ENCODE results near the gene OCIAD1.

Gene OCIAD1, protein sequence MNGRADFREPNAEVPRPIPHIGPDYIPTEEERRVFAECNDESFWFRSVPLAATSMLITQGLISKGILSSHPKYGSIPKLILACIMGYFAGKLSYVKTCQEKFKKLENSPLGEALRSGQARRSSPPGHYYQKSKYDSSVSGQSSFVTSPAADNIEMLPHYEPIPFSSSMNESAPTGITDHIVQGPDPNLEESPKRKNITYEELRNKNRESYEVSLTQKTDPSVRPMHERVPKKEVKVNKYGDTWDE

GRCh38 chr4:48830706-48831531 lies at the start of gene OCIAD1:
TSS of gene OCIAD1 (plus strand) at chr4:48831088. CDS start at chr4:48832625, 1,537 bp downstream.
- DNase-seq (ENCODE audit: low spot score): peak; percentile 97
- Mint-ChIP-seq H3K27ac (peak within 1 kb of the TSS; percentile 100), H3K4me1 (ENCODE audit: low read depth) (peaks cover 13% of the 10 kb centered on the region), H3K36me3 (ENCODE audit: low read depth) (peaks cover 26% of the 10 kb centered on the region), H3K9me3 (no peaks in the 10 kb centered on the region), H3K4me3 (peak within 1 kb of the TSS; percentile 100), H3K27me3 (ENCODE audit: low read depth) (peaks cover 3% of the 10 kb centered on the region)

DNA sequence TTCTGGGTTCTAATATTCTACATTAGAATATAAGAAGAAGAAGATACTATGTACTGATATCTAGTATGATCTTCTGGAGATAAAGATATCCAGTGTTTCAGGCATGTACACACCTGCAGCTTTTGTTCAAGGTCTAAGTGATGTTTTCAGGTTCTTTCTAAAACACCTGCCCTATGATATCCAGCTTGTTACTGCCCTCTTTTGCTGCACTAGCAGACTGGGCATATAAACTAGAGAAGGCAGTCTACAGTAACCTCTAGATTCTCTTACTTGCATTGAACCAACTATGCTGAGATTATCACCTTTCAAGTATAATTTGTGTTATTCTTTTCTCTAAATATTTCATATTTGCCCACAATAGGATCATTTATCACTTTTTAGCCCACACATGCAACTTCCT lies 48.9 kb upstream of the OCIAD1 start:
- H3K27ac Mint-ChIP-seq: no peak overlapping the region
- peaks cover 2% of the 10 kb centered on the region for H3K36me3 Mint-ChIP-seq (ENCODE audit: low read depth)
- no peak for DNase-seq (ENCODE audit: low spot score)
- H3K27me3 Mint-ChIP-seq (ENCODE audit: low read depth): peaks cover 5% of the 10 kb centered on the region
- H3K4me3 Mint-ChIP-seq: no peak overlapping the region
- H3K9me3 Mint-ChIP-seq: no peaks in the 10 kb centered on the region
- peaks cover 27% of the 10 kb centered on the region for H3K4me1 Mint-ChIP-seq (ENCODE audit: low read depth)

GRCh38 chr4:48785302-48785701 lies 45.6 kb upstream of the OCIAD1 start:
- Mint-ChIP-seq H3K27me3 (ENCODE audit: low read depth) (peaks cover 5% of the 10 kb centered on the region), H3K9me3 (no peaks in the 10 kb centered on the region), H3K36me3 (ENCODE audit: low read depth) (no peaks in the 10 kb centered on the region), H3K4me3 (no peak overlapping the region), H3K27ac (no peak overlapping the region), H3K4me1 (ENCODE audit: low read depth) (peaks cover 11% of the 10 kb centered on the region)
- DNase-seq (ENCODE audit: low spot score): no peak

DNA sequence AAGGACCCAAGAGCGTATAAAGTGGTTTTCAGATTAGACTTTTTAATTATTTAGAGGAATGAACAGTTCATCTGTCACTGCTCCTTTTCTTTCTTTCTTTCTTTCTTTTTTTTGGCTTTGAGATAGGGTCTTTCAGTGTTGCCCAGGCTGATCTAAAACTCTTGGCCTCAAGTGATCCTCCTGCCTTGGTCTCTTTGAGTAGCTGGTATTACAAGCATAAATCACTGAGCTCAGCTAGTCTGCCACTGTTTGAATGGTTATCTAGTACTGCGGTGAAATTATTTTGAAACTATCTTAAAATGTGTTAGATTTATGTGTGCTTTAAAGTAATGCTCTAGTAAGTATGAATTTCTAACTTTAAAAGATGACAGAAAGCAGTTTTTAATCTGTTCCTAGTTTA lies 44.3 kb upstream of the OCIAD1 start:
- H3K9me3 Mint-ChIP-seq: no peaks in the 10 kb centered on the region
- peaks cover 5% of the 10 kb centered on the region for H3K27me3 Mint-ChIP-seq (ENCODE audit: low read depth)
- no peaks in the 10 kb centered on the region for H3K36me3 Mint-ChIP-seq (ENCODE audit: low read depth)
- H3K27ac Mint-ChIP-seq: no peak overlapping the region
- DNase-seq (ENCODE audit: low spot score): no peak
- no peak overlapping the region for H3K4me3 Mint-ChIP-seq
- H3K4me1 Mint-ChIP-seq (ENCODE audit: low read depth): peaks cover 2% of the 10 kb centered on the region

DNA sequence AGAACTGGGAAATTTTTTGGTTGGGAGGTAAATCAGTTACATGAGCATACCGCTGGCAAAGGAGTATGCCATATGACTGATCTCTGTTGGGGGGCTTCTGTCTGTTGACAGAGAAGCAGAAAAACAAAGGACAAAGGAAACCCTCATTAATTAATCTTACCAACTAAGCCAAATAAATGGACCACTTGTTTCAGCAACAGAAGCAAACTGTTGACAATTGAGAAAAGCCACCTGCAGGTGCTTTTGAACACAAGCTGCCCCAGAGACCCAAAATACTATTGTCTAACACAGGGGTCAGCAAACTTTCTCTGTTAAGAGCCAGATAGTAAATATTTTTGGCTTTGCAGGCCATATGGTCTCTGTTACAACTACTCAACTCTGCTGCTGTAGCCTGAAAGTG lies 43.8 kb upstream of the OCIAD1 start:
- H3K27ac Mint-ChIP-seq: no peak overlapping the region
- H3K4me3 Mint-ChIP-seq: no peak overlapping the region
- H3K4me1 Mint-ChIP-seq (ENCODE audit: low read depth): peaks cover 2% of the 10 kb centered on the region
- no peaks in the 10 kb centered on the region for H3K36me3 Mint-ChIP-seq (ENCODE audit: low read depth)
- no peaks in the 10 kb centered on the region for H3K9me3 Mint-ChIP-seq
- DNase-seq (ENCODE audit: low spot score): no peak
- peaks cover 5% of the 10 kb centered on the region for H3K27me3 Mint-ChIP-seq (ENCODE audit: low read depth)

DNA sequence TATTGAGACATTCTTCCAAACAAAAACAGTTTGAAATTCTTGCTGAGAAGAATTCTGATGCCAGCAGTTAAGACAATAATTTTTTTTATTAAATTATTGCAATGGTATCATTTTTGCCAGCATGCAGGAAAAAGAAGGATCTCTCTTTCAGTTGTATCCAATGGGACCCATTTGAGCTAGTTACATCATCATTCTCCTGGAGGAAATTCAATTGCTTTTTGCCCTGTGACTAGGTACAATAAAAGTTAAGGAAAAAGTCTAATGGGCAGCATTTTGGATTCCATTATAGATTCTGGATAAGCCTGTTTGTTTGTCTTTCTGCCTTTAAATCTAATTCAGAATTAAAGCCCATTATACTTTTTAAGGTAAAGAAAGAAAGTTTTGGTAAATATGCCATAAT lies 40.3 kb upstream of the OCIAD1 start:
- no peak for DNase-seq (ENCODE audit: low spot score)
- Mint-ChIP-seq H3K9me3 (no peaks in the 10 kb centered on the region), H3K4me1 (ENCODE audit: low read depth) (no peaks in the 10 kb centered on the region), H3K36me3 (ENCODE audit: low read depth) (no peaks in the 10 kb centered on the region), H3K27me3 (ENCODE audit: low read depth) (no peaks in the 10 kb centered on the region), H3K4me3 (no peak overlapping the region), H3K27ac (no peak overlapping the region)

- Mint-ChIP-seq H3K27me3 (ENCODE audit: low read depth) (no peaks in the 10 kb centered on the region), H3K27ac (no peak overlapping the region), H3K4me1 (ENCODE audit: low read depth) (no peaks in the 10 kb centered on the region), H3K36me3 (ENCODE audit: low read depth) (no peaks in the 10 kb centered on the region), H3K9me3 (no peaks in the 10 kb centered on the region), H3K4me3 (no peak overlapping the region)
- DNase-seq (ENCODE audit: low spot score): no peak
Observed at GRCh38 chr4:48791313-48791712, 39.6 kb upstream of the OCIAD1 start.

DNA sequence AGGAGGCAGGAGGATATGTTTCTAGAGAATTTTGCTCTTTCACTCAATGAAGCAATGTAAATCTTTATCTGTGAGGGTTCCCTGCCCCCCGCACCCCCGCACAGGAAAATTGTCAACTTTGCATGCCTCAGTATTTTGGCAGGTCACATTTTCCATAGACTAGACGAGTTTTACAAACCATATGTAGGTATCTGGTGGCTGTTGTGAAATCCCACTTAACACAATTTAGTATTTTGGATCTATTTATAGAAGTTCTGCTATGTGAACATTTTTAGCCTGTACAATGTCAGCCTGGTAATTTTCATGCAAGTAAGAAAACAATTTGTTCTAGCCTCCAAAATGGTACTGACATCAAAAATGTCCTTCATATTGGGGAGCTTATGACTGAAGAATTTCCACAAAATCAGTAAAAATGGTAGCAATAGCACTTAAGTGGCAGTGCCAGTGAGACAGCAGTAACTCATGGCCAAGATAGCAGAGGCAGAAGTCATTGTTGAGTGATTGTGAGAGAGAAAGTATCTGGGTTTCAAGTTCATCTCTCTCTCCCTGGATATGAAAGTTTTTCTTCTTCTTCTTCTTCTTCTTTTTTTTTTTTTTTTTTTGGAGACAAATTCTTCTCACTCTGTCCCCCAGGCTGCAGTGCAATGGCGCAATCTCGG lies 38.4 kb upstream of the OCIAD1 start:
- Mint-ChIP-seq H3K9me3 (no peaks in the 10 kb centered on the region), H3K4me1 (ENCODE audit: low read depth) (no peaks in the 10 kb centered on the region), H3K36me3 (ENCODE audit: low read depth) (no peaks in the 10 kb centered on the region), H3K4me3 (no peak overlapping the region), H3K27me3 (ENCODE audit: low read depth) (no peaks in the 10 kb centered on the region), H3K27ac (no peak overlapping the region)
- DNase-seq (ENCODE audit: low spot score): no peak

- Mint-ChIP-seq H3K36me3 (ENCODE audit: low read depth) (no peaks in the 10 kb centered on the region), H3K9me3 (no peaks in the 10 kb centered on the region), H3K27ac (no peak overlapping the region), H3K4me1 (ENCODE audit: low read depth) (no peaks in the 10 kb centered on the region), H3K27me3 (ENCODE audit: low read depth) (no peaks in the 10 kb centered on the region), H3K4me3 (no peak overlapping the region)
- DNase-seq (ENCODE audit: low spot score): no peak
Observed at GRCh38 chr4:48795108-48795507, 35.8 kb upstream of the OCIAD1 start.

DNA sequence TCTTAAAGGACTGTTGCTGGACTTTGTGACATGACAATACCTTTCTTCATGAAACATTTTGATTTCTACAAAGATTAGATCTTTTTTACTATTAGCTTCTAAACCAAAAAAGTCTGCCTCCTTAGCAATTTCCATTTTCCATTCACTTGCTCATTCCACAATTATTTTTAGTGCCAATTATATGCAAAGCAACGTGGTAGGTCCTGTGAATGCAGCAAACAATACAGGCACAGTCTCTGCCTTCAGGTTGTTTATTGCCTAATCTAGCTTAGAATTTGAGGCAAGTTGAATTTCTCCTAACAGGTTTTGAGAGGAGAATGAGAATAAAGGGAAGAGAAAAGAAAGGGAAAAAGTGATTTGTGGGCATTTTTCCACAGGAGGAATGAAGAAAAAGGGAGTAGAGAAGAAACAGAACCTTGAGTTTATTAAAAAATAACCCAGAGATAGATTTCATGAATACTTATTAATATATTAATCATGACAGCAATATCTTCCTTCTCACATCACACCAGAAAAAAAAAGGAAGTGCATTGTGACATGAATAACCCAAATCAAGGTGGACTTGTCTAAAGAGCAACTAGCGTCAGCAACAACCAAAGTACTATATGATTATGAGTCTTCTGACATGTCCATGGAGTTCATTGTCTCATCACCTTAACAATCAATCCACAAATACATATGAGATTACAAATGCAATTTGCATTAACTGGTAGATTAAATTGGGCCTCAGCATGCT lies 34.5 kb upstream of the OCIAD1 start:
- Mint-ChIP-seq H3K4me1 (ENCODE audit: low read depth) (no peaks in the 10 kb centered on the region), H3K36me3 (ENCODE audit: low read depth) (no peaks in the 10 kb centered on the region), H3K27me3 (ENCODE audit: low read depth) (no peaks in the 10 kb centered on the region), H3K9me3 (no peaks in the 10 kb centered on the region), H3K27ac (no peak overlapping the region), H3K4me3 (no peak overlapping the region)
- DNase-seq (ENCODE audit: low spot score): no peak

DNA sequence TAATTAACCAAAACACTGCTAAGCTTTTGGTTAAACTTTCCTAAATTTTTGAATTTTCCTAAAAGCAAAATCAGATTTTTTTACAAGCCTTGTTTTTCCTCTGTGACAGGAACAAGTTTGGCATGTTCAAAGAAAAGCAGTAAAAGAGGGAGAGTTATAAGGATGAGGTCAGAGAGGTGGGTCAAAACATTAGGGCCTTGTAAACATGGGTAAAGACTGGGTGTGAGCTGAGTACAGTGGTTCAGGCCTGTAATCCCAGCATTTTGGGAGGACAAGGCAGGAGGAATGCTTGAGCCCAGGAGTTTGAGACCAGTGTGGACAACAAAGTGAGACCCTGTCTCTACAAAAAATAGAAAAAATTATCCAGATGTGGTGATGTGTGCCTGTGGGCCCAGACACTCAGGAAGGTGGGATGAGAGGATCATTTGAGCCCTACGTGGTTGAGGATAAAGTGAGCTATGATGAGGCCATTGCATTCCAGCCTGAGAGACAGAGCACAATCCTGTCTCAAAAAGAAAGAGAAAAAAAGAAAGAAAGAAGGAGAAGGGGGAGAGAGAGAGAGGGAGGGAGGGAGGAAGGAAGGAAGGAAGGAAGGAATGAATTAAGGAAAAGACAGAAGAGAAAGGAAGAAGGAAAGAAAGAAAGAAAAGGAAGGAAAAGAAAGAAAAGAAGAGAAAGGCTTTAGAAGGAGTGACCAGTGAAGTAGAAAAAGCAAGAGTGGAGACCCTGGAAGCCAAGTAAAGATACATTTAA lies 33.8 kb upstream of the OCIAD1 start:
- H3K27me3 Mint-ChIP-seq (ENCODE audit: low read depth): no peaks in the 10 kb centered on the region
- no peaks in the 10 kb centered on the region for H3K4me1 Mint-ChIP-seq (ENCODE audit: low read depth)
- no peak overlapping the region for H3K27ac Mint-ChIP-seq
- H3K4me3 Mint-ChIP-seq: no peak overlapping the region
- no peaks in the 10 kb centered on the region for H3K9me3 Mint-ChIP-seq
- no peak for DNase-seq (ENCODE audit: low spot score)
- no peaks in the 10 kb centered on the region for H3K36me3 Mint-ChIP-seq (ENCODE audit: low read depth)

- H3K27me3 Mint-ChIP-seq (ENCODE audit: low read depth): no peaks in the 10 kb centered on the region
- H3K9me3 Mint-ChIP-seq: no peaks in the 10 kb centered on the region
- H3K36me3 Mint-ChIP-seq (ENCODE audit: low read depth): no peaks in the 10 kb centered on the region
- no peak overlapping the region for H3K27ac Mint-ChIP-seq
- no peak for DNase-seq (ENCODE audit: low spot score)
- no peak overlapping the region for H3K4me3 Mint-ChIP-seq
- H3K4me1 Mint-ChIP-seq (ENCODE audit: low read depth): peaks cover 1% of the 10 kb centered on the region
Observed at GRCh38 chr4:48798117-48798516, 32.8 kb upstream of the OCIAD1 start.

- H3K27me3 Mint-ChIP-seq (ENCODE audit: low read depth): no peaks in the 10 kb centered on the region
- H3K9me3 Mint-ChIP-seq: no peaks in the 10 kb centered on the region
- H3K36me3 Mint-ChIP-seq (ENCODE audit: low read depth): no peaks in the 10 kb centered on the region
- H3K27ac Mint-ChIP-seq: no peak overlapping the region
- peaks cover 1% of the 10 kb centered on the region for H3K4me1 Mint-ChIP-seq (ENCODE audit: low read depth)
- no peak for DNase-seq (ENCODE audit: low spot score)
- H3K4me3 Mint-ChIP-seq: no peak overlapping the region
Observed at GRCh38 chr4:48799157-48799556, 31.7 kb upstream of the OCIAD1 start.
